ENCODE results near the gene NCAPD2. TPM values are rescaled to one million over a fixed set of nuclear protein-coding genes. Genes with fewer than 3 reads are reported as not detected.
A peak's percentile ranks its signal among the peaks of the same experiment; 100 is the strongest.
"Not testable (repeated sequence)": the region's sequence is repeated elsewhere in the genome, so short reads cannot be mapped to it uniquely, and the experiment has no call there.

Gene NCAPD2
- total RNA-seq, 6 experiments from 2014 or later: 42.2 to 75.9 (median 65.4) TPM

DNA sequence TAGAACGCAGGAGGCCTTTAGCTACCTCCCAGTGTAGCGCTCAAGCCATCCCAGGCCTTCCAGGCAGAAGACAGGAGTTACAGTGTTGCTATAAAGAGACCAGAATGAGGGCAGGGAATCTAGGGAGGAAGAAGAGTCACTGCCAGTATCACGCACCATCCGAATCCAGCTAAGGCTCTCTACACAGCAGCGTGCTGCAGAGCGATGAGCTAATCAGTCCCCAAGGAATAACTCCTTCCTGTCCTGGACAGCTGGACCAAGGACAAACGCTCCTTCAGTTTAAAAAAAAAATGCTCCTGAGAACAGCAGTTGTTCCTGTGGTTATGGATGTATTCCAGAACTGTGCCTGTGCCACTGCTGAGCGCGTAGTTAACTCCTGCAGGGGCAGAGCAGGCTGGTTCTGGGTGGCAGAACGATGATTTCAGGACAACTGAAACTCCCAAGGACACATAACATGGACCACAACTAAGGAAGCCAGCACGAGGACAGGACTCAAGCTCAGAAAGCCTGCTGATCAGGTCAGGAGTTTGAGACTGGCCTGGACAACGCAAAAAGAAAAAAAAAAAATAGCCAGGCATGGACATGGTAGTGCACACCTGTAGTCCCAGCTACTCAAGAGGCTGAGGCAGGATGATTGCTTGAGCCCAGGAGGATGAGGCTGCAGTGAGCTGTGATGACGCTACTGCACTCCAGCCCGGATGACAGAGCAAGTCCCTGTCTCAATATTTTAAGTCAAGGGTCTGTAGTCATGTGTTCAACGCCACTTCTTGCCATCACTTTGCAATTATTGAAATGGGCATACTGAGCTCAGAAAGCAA lies 59.4 kb downstream of the NCAPD2 start:
- TF ChIP-seq, protein P1, sequence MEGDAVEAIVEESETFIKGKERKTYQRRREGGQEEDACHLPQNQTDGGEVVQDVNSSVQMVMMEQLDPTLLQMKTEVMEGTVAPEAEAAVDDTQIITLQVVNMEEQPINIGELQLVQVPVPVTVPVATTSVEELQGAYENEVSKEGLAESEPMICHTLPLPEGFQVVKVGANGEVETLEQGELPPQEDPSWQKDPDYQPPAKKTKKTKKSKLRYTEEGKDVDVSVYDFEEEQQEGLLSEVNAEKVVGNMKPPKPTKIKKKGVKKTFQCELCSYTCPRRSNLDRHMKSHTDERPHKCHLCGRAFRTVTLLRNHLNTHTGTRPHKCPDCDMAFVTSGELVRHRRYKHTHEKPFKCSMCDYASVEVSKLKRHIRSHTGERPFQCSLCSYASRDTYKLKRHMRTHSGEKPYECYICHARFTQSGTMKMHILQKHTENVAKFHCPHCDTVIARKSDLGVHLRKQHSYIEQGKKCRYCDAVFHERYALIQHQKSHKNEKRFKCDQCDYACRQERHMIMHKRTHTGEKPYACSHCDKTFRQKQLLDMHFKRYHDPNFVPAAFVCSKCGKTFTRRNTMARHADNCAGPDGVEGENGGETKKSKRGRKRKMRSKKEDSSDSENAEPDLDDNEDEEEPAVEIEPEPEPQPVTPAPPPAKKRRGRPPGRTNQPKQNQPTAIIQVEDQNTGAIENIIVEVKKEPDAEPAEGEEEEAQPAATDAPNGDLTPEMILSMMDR (IDR thresholded peaks at IDR 0.05): no peak
- Mint-ChIP-seq H3K9me3 (no peaks in the 10 kb centered on the region), H3K4me3 (peak overlapping the region; percentile 98), H3K4me1 (ENCODE audit: low read depth) (peaks cover 69% of the 10 kb centered on the region), H3K27ac (peak overlapping the region; percentile 93), H3K27me3 (ENCODE audit: insufficient read depth) (peaks cover 3% of the 10 kb centered on the region), H3K36me3 (ENCODE audit: low read depth) (peaks cover 25% of the 10 kb centered on the region)
- peak; percentile 80 for DNase-seq

DNA sequence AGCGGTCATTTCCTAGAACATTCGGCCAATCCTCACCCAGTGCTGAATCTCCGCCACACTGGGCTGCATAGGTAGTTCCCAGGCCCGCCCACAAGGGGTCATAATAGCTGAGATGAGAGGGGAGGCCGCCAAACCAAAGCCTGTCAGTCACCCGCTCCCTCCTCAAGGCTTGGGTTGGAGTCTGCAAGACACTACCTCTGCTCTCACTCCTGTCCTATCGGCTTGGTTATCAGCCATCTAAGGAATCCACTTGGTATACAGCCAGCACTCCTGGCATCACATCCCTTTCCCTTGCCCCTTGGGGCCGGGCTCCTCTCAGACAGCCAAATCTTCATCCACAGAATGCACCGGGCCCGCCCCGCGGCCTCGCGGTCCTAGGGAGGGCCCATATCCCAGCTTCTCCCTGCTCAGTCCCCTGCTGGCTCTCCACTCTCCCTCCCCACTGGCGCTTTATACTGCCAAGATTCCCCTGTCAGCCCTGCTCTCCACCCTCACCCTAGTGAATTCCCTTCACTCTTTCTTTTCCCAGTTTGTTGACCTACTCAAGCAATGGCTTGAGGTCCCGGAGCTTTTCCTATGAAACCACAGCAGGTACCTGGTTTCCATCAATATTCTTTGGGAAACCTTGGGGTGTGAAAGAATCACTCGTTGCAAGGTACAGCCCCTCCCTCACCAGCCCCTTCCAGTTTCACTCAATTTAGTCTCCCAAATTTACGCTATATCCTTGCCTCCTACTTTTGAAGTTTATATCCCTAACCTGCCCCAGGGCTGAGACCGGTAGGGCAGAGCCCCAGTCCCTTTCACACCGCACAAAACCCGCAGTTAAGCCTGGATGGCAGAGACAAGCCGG lies 60.5 kb downstream of the NCAPD2 start:
- H3K4me1 Mint-ChIP-seq (ENCODE audit: low read depth): peaks cover 58% of the 10 kb centered on the region
- peak; percentile 76 for DNase-seq
- H3K27me3 Mint-ChIP-seq (ENCODE audit: insufficient read depth): peaks cover 2% of the 10 kb centered on the region
- peak overlapping the region; percentile 89 for H3K27ac Mint-ChIP-seq
- H3K36me3 Mint-ChIP-seq (ENCODE audit: low read depth): peaks cover 20% of the 10 kb centered on the region
- H3K9me3 Mint-ChIP-seq: no peaks in the 10 kb centered on the region
- TF ChIP-seq, protein P1 (IDR thresholded peaks at IDR 0.05): peak; percentile 78
- peak overlapping the region; percentile 98 for H3K4me3 Mint-ChIP-seq

DNA sequence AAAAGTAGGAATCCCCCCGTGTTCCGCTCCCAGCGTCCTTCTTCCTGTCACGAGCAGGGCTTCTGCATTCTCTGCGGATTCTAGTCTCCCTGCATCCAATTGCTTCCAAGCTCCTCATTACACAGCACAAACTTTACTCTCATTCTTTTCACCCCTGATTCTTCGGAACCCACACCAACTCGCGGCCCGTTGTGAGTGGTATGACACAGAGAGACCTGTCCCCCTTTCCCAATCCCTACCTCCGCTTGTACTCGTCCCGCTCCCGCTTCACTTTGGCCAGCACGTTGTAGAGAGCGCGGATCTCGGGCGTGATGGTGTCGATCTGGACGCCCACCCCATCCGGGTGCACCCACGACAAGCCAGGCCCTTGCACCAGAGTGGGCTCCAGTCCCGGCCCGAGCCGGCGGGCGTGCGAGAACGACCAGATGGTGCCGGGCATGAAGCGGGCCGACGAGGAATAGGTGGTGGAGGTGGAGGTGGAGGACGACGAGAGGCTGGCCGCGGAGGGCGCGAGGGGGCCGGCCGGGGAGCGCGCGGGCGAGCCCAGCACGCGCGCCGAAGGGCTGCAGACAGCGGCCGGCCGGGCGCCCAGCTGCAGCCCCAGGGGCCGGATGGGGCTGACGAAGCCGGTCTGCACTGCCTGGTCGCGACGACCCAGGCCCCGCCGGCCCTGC lies 61.3 kb downstream of the NCAPD2 start:
- Mint-ChIP-seq H3K4me3 (peak overlapping the region; percentile 98), H3K4me1 (ENCODE audit: low read depth) (peaks cover 54% of the 10 kb centered on the region), H3K36me3 (ENCODE audit: low read depth) (peaks cover 27% of the 10 kb centered on the region), H3K9me3 (no peaks in the 10 kb centered on the region), H3K27ac (peak overlapping the region; percentile 89), H3K27me3 (ENCODE audit: insufficient read depth) (peaks cover 2% of the 10 kb centered on the region)
- DNase-seq: no peak
- TF ChIP-seq, protein P1 (IDR thresholded peaks at IDR 0.05): no peak

DNA sequence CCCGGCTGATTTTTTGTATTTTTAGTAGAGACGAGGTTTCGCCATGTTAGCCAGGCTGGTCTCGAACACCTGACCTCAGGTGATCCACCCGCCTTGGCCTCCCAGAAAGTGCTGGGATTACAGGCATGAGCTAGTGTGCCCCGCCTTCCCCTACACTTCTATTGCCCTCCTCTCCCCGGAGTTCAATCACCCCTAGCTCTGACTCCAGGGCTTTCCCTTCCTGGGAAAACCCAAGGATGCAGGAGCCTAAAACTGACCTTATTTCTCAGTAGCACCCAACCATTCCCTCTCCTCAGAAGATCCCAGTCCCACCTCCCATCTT lies 62.6 kb downstream of the NCAPD2 start:
- peak overlapping the region; percentile 36; the same call in 1 of the 2 replicates for H3K27ac Mint-ChIP-seq
- H3K36me3 Mint-ChIP-seq (ENCODE audit: low read depth): peaks cover 28% of the 10 kb centered on the region
- peak overlapping the region; percentile 98 for H3K4me3 Mint-ChIP-seq
- not testable (repeated sequence) for DNase-seq; H3K9me3 Mint-ChIP-seq; H3K27me3 Mint-ChIP-seq (ENCODE audit: insufficient read depth)
- H3K4me1 Mint-ChIP-seq (ENCODE audit: low read depth): peaks cover 48% of the 10 kb centered on the region

DNA sequence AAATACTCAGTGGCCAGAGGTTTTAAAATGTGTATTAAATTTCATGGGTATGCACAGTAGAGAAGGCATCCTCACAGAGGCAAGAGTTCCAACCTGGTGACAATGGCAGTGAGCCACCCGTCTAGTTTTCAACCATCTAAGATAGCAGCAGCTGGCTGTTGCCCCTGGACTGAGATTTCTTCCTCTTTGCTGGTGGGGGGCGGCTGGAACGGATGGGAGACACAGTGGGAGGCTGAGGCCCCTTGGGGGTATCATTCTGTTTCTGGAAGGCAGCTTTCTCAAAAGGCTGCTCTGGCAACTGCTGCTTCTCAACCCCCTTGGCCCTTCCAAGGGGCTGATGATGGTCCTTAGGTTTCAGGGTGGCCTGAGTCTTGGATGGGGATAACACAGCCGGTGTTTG lies 63.0 kb downstream of the NCAPD2 start:
- TF ChIP-seq, protein P1 (IDR thresholded peaks at IDR 0.05): no peak

More for the DNA sequence above, 63.0 kb downstream of the NCAPD2 start:
- Mint-ChIP-seq H3K27ac (0 out of 2 replicates have a peak overlapping the region, but pooled peaks have one; percentile 36), H3K27me3 (ENCODE audit: insufficient read depth) (peaks cover 2% of the 10 kb centered on the region), H3K9me3 (no peaks in the 10 kb centered on the region), H3K36me3 (ENCODE audit: low read depth) (peaks cover 28% of the 10 kb centered on the region), H3K4me3 (peak overlapping the region; percentile 98; the same call in 1 of the 2 replicates), H3K4me1 (ENCODE audit: low read depth) (peaks cover 44% of the 10 kb centered on the region)
- no peak for DNase-seq

Data from HFFc6 (cell line).